GM12864 (cell line): ENCODE data around the gene CPT1B.

Experiments
- DNase-seq: peaks from one replicate; pipeline ENCODE4 v3.0.0-alpha.2; 2011; ENCODE audit warnings: low read depth
- H3K4me3 ChIP-seq: 2 replicates; pipeline ENCODE4 v1.5.1; 2011; ENCODE audit warnings: mild to moderate bottlenecking, low read depth, low read length, control low read depth
- TF ChIP-seq, protein P1 (sequence below): IDR thresholded peaks from 2 replicates; pipeline ENCODE4 v1.5.1; 2011; ENCODE audit warnings: low read depth, mild to moderate bottlenecking, moderate library complexity, low read length, control low read depth, inconsistent platforms; ENCODE audit errors: missing control alignments

CPT1B gene

DNA sequence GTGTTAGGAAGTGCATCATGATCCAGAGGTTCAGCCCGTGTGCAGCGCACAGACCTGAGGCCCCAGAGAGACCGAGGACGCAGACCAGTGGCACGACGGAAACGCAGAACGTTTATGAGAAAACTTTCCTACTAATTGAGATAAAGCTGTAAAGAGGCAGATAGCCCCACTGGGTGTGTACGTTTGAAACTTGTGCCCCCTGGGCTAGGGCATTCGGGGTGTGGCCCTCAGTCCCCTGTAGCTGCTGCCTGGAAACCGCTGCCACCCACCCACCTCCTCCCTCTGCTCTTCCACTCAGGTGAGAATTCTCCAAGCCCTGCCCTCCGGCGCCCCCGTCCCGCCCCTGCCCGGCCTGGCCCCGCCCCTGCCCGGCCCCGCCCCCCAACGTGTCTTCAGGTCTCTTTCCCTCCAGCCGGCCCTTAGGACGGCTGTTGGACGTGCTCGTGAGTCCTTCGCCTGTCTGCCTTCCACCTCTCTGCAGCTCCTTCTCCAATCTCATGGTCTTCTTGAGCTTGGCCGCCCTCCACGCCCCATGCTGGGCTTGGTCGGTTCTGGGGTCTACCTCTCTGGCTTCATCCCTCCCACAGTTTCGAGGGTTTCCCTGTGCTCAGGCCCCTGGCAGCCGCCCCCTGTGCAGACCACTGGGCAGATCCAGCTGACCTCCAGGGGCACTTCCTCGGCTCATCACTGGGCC lies 34.4 kb upstream of the CPT1B start:
- no peak for DNase-seq
- TF ChIP-seq, protein P1, sequence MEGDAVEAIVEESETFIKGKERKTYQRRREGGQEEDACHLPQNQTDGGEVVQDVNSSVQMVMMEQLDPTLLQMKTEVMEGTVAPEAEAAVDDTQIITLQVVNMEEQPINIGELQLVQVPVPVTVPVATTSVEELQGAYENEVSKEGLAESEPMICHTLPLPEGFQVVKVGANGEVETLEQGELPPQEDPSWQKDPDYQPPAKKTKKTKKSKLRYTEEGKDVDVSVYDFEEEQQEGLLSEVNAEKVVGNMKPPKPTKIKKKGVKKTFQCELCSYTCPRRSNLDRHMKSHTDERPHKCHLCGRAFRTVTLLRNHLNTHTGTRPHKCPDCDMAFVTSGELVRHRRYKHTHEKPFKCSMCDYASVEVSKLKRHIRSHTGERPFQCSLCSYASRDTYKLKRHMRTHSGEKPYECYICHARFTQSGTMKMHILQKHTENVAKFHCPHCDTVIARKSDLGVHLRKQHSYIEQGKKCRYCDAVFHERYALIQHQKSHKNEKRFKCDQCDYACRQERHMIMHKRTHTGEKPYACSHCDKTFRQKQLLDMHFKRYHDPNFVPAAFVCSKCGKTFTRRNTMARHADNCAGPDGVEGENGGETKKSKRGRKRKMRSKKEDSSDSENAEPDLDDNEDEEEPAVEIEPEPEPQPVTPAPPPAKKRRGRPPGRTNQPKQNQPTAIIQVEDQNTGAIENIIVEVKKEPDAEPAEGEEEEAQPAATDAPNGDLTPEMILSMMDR = no peak

DNA sequence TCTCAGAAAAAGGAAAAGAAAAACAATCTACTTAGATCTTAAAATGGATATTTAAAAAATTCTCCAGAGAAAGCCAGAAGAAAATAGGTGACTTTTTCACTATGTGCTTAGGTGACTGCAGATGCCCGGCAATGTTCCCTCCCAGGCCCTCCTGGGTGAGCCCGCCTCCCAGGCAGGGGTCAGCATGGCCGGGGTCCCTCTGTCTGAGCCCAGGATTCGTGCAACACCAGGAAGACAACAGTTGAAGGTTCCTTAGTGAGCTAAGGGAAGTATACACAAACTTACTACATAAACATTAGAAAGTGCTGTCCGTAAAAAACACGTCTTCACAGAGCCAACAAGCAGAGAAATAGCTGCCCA lies 33.9 kb upstream of the CPT1B start:
- no peak for DNase-seq
- H3K4me3 ChIP-seq = no peak overlapping the region
- TF ChIP-seq, protein P1 = no peak

More for the DNA sequence above, 34.4 kb upstream of the CPT1B start:
- no peak overlapping the region for H3K4me3 ChIP-seq

DNA sequence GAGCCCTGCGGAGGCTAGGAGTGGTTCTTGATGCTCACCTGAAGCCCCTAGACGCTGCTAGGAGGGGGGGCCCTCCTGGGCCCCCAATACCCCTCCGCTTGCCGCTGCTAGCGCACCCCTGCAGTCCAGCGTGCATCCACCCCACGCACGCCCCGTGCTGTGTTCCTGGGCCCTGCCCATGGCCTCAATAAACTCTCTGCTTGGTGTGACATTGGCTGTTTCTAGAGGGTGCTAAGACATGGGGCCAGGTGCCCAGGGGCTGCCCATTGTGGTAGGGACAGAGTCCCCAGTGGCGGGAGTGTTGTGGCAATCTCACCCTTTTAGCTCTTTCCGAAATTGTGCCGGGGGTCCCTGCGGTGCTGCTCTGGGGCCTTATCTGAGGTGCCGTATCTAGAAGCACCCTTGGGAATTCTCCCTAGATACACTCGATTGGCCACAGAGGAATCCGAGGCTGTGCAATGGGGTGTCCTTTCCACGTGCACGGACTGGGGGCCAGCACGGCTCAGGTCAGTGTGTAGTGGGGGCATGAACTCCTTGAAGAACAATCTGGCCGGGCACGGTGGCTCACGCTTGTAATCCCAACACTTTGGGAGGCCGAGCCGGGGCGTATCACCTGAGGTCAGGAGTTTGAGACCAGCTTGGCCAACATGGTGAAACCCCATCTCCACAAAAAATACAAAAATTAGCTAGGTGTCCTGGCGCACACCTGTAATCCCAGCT lies 33.3 kb upstream of the CPT1B start:
- H3K4me3 ChIP-seq = no peak overlapping the region
- TF ChIP-seq, protein P1 = no peak
- DNase-seq = no peak

DNA sequence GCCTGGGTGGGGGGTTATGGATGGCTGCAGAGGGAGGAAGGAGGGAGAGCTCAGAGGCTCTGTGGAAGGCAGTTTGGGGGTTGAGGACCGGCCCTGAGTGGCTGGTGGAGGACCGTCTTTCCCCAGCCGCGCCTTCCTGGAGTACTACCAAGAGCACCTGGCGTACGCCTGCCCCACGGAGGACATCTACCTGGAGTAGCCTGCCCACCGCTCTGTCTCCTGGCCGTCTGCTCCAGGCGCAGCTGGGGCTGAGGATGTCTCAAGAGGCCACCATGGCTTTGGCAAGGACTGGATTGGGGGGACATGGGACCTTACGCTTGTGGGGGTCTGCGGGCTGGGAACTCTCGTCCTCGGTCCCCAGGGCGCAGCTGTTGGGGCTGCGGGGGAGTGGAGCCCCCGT lies 32.4 kb upstream of the CPT1B start:
- DNase-seq = no peak
- H3K4me3 ChIP-seq = no peak overlapping the region
- TF ChIP-seq, protein P1 = no peak

DNA sequence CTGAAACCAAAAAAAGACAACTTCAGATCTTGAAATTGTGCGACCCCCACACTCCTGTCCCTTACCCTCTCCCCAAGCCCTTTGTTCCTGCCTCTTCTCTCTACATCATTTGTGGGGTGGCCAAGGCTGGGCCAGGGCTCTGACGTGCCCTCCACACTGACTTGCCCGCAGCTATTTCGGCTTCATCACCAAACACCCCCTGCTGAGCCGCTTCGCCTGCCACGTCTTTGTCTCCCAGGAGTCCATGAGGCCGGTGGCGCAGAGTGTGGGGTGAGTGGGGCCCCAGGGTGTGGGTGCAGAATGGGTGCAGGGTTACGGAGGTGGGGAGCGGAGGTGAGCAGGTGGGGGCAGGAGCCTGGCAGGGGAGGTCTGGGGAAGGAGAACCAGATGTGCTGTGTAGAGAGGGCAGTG lies 31.8 kb upstream of the CPT1B start:
- TF ChIP-seq, protein P1 = no peak
- DNase-seq = no peak
- no peak overlapping the region for H3K4me3 ChIP-seq

DNA sequence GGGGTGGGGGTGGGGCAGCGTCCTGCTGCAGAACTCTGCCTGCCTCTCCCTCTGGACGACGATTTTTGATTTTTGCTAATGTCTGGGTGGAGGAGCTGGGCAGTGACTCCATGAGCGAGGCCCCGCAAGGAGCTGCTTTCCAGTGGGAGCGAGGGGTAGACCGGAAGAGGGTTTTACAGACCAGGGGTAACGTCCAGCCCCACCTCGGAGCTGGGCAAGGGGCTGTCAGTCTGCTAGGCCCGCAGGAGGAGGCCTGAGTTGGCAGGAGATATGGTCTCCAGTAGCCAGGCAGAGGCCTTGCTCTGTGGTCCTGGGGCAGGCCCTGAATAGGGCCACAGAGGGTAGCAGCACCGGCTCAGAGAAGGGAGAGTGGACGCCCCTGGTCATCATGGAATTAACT lies 31.4 kb upstream of the CPT1B start:
- DNase-seq = no peak
- H3K4me3 ChIP-seq = no peak overlapping the region
- TF ChIP-seq, protein P1 = no peak
